GM18505 (cell line): ENCODE measurements around the gene TMPRSS2.

Experiments used
- ATAC-seq: cut with Tn5 transposase; IDR thresholded peaks from one replicate; pipeline ENCODE4 v1.9.1; 2021; ENCODE audit not compliant: unreplicated experiment
- POLR2A ChIP-seq: IDR thresholded peaks from 4 replicates; pipeline ENCODE4 v1.6.1; 2011; ENCODE audit warnings: borderline replicate concordance; ENCODE audit not compliant: insufficient read depth, insufficient read length; ENCODE audit errors: extremely low read depth

TMPRSS2 gene

DNA sequence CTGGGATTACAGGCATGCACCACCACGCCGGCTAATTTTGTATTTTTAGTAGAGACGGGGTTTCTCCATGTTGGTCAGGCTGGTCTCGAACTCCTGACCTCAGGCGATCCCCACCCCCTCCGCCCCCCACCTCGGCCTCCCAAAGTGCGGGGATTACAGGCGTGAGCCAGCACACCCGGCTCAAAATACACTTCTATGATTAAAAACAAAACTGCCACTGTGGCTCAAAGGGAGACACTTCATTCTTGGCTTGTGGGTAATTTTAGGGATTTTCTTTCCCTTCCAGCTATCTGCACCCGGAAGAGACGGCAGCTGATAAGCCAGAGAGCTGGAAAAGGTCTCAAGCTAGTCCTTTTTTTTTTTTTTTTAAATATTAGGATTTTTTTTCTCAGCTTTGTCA is 24.5 kb downstream of the TMPRSS2 start:
- ATAC-seq, result no peak
- TF ChIP-seq POLR2A, result no peak

DNA sequence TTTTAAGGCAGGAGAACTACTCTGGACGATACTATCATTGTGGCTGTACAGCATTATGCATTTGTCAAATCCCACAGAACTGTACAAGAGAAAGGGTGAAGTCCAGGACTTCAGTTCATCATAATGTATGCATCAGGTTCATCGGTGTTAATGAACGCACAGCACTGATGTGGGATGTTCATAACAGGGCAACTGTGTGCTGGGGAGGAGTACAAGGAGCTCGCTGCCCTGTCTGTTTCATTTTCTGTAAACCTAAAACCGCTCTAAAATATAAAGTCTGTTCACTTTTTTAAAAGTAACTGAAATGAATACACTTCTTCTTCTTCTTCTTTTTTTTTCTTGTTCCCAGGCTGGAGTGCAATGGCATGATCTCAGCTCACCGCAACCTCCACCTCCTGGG is 25.0 kb downstream of the TMPRSS2 start:
- TF ChIP-seq POLR2A, result no peak
- no peak for ATAC-seq

DNA sequence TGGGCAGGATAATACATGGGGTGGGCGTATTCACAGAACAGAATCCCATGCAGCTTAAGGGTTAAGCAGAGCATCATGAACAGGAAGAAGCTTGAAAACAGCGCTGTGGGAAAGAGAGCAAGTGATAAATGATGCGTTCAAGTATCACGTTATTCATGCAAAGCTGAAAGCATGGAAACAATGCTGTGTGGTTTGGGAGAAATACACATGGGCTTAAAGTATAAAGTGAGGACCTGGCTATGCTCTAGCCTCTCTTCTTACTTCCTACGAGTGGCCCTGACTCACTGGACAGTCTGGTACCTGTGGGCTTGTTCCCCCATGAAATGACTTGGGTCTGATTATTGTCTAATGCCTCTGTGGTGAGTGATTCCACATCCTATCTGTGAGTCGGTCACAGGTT is 25.7 kb downstream of the TMPRSS2 start:
- no peak for TF ChIP-seq POLR2A
- ATAC-seq, result no peak

DNA sequence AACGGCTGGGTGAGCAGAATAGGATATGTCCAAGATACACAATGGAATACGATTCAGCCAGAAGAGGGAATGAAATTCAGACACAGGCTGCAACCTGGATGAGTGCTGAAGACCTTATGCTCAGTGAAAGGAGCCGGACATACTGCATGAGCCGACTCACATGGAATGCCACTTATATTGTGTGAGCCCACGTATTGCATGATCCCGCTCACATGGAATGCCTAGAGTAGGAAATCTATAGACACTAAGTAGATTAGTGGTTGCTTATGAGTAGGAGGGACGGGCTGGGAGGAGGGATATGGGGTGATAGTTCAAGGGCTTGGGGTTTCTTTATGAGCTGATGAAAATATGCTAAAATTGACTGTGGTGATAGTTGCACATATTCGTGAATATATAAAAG is 26.8 kb downstream of the TMPRSS2 start:
- no peak for TF ChIP-seq POLR2A
- ATAC-seq, result no peak

DNA sequence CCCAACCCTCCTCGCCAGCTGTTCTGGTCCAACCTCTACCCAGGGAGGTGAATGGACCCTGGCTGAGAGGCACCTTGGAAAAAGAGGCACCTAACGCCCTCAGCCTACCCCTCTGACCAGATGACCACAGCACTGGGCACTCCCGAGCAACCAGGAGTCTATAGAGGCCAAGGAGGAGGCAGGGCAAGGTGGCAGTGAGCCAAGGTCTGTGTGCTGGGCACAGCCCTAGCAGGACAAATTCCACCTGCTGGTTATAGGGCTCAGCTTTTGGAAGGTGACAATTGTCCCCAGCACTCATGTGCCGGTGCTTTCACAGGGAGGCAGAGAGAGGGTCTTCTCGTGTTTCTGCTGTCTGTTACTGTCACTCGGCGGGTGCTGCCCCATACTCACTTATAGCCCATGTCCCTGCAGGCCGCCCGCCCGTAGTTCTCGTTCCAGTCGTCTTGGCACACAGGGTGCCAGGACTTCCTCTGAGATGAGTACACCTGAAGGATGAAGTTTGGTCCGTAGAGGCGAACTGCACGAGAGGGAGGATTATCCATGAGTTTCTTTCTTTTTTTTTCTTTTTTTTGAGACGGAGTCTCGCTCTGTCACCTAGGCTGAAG is 27.8 kb downstream of the TMPRSS2 start:
- no peak for TF ChIP-seq POLR2A
- no peak for ATAC-seq

DNA sequence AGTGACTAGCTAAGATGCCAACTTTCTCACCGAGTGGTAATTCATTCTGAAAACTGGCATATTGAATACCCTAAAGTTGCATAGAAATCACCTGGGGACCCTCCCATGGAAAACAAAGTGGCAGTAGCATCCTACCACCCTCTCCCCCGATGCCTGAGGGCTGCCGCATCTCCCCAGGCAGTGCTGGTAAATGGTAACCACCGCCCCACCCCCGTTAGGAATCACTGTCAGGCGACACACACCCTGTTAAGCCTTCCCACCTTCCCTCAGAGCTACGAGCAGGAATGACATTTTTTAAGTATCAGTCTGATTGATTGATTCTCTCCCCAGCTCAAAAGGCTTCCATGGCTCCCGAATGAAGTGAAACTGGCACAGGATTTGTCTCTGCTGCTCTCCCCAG is 28.3 kb downstream of the TMPRSS2 start:
- ATAC-seq, result no peak
- TF ChIP-seq POLR2A, result no peak

DNA sequence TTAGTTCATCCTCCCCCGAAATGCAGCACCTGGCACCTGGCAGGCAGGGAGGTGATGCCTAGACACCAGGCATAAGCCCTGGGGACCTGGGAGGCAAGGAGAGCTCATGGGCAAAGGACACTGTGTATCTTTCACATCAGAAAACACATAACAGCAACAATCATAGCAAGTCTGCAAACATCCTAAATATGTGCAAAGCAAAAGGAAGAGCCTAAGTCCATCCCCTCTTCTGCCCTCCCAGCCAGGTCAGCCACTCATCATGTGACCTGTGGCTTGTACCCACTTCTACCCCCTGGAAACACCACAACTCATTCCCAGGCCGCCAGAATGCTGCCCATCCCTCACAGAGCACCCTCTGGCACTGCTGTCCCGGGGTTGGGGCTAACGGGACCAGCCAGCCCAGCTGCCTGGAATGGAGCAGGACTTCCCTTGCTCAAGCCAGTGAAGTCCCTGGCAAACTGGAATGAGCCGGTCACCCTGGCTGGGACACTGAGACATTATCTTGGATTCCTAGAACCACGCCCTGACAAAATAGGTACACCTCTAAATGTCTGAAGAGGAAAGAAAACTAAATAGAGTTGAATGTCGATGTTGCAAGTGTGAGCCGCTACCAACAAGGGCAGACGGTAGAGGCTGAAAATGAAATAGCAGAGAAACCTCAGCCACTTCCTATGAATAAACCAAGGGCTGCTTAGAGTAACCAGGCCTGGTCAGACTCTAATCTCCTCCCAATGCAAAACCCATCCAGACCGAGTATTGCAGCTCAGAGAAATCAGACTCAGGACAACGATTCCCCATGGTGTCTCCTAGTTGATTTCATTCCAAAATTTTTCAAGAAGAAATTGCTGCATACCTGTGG is 29.4 kb downstream of the TMPRSS2 start:
- no peak for ATAC-seq
- no peak for TF ChIP-seq POLR2A

DNA sequence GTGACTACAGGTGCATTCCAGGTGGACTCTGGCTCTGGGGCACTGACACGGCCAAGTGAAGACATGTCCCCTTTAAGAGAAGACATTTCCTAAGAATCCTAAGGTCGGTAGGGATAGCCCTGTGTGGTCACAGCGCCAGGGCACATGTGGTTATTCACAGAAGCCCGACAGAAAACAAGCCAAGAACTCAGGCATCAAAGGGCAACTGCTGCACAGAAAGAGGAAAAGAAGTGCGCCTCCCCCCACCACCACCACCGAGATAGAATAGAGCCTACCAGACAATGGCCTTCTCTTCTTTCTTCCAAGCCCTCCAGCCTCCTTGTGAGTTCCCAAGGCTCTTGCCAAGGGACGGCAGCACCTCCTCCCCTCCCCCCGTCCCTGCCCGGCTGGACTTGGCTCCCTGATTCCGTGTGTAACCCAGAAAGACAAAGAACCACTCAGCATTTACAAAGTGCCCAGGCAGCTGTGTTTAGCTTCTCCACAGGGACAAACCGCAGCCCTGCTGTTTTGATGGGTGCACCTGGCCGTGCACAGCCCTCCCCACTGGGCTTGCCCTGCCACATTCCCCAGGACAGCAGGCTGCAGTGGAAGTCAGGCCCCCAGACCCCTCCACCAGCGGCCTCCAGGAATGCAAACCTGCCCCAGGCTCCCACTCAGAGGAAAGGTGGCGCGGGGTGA is 30.2 kb downstream of the TMPRSS2 start:
- no peak for TF ChIP-seq POLR2A

DNA sequence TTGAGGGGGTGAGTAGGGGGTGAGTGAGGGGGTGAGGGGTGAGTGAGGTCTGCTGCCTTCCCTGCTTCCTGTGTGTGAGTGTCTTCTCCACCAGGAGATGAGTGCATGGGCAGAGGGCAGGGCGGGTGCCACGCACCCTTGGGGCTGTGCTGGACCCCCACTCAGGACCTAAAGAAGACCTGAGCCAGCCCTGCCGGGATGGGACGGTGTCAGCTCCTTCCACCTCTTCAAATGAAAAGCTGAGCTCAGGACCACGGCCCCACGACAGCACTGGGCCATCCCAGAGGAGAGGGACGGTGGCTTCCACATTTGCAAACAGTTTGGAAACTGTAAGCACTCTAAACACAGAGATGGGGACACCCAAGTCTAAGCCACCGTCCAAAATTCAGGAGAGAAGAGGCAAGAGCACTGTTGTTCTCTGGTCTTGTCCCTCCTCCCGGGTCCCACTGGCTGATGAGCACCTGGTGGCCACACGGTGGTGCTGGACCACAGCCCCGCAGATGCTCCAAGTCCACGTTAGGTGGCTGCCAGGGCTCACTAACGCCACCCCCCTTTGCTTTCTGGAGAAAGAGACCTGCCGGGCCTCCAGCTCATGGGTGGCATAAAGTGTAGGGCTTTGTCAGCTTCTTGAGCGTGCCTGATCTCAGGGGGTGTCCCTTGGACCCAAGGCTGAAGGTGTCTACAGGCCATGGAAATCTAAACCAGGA is 32.1 kb downstream of the TMPRSS2 start:
- TF ChIP-seq POLR2A, result no peak

More for the DNA sequence above, 30.2 kb downstream of the TMPRSS2 start:
- no peak for ATAC-seq

DNA sequence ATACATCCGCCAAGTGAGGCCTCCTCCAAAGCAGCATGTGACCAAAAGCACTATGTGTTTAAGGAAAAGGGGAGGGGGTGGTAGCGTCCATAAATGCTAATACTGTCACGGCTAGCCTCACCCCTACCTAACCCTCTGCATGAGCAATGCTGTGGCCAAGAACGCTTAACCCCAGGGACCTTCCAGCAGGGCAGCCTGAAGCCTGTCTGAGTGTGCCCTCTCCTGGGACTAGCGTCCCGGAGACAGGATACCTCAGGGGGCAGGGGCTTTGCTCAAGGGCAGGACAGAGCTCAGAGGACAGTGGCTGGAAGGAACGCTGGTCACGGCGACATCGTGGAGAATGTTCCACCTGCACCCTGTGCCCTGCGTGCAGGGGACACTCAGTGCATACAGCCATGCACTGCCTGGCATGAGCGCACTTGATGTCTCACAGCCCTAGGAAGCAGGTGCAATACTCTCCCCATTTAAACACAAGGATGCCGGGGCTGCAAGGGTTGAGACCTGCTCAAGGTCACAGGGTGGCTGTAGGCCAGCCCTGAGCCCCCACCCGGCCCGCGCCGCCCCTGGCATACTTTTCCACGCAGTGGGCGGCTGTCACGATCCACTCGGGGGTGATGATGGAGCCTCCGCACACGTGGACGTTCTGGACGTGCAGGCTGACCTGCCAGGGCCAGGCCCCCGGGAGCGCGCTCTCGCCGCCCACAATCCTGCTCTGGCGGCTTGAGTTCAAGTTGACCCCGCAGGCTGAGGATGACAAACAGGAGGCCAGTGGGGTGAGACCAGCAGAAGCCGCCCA is 35.0 kb downstream of the TMPRSS2 start:
- no peak for ATAC-seq

More for the DNA sequence above, 32.1 kb downstream of the TMPRSS2 start:
- ATAC-seq, result no peak

DNA sequence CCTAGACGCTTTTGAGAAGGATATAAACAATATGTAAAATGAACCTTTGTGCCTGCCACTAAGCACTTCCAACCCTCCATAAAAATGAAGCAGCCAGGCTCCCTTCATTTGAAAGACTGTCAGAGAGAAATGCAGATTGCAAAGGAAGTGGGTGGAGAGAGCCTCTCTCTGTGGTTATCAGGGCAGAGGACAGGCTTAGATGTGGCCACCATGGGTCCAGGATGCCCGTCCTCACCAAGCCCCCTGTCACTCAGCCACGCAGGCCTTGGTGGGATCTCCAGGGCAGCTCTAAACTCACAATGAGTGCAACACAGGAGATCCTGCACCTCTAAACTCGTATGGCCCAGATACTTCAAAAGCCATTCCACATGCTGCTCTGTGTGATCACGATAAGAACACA is 37.9 kb downstream of the TMPRSS2 start:
- ATAC-seq, result no peak

More for the DNA sequence above, 35.0 kb downstream of the TMPRSS2 start:
- TF ChIP-seq POLR2A, result no peak

DNA sequence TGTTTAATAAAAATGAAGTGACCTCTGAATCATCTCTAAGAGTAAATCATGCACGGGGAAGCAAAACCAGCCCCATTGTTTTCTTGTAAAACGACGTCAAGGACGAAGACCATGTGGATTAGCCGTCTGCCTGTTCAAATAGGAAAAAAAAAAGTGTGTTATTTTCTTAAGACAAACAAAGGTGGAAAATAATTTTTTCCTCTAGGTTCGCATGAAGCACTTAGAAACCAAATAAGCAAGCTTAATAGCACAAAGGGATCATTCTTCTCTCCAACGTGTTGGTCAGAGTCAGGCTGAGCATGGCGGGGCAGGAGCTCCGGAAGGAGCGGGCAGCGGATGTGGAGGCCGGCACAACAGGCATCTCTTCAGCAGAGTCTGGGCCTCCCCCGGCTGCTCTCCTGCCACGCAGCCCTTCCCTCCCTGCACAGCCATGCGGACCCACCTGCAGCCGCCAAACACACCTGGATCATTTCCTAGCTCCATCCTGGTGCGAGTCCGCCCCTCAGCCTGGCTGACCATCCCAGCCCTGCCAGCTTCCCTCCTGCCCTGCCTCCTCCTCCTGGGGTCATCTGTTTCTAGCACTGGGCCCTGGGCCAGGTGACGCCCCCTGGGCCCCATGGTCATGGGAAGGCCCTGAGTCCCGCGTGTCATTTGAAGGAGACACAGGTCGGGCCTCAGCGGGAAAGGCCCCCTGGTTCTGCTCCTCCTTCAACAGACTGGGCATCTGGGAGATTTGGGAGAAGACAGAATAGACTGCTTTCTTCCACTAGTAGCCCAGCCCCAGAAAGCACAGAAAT is 41.7 kb downstream of the TMPRSS2 start:
- no peak for TF ChIP-seq POLR2A
- no peak for ATAC-seq

More for the DNA sequence above, 37.9 kb downstream of the TMPRSS2 start:
- no peak for TF ChIP-seq POLR2A
